ENCODE results near the gene PSMD5. TPM values are rescaled to one million over a fixed set of nuclear protein-coding genes. Genes with fewer than 3 reads are reported as not detected.

The PSMD5 gene
- total RNA-seq, 8 experiments from 2014 or later = 14.8 to 50.8 (median 30.1) TPM

DNA sequence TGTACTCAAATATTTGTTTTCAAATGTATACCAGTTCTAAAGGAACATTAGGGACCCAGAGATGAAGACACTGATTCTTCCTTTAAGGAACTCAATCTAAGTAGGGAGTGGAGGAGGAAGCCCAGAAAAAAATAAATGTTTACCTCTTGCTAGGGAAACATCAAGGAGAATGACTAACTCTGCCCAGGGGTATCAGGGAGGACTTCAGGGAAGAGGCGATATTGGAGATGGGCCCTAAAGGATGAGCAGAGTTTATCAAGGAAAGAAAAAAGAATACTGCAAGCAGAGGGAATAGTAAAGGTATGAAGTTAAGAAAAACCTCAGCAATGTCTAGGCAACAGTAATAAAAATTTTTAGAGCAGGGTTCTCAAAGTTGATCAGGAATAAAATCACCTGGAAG, 65.9 kb downstream of the PSMD5 start:
- ATAC-seq (replicated peaks in 6 of 8) = no peak
- 83 to 100% (median 100%) methylated on average over 1 of the region's 1 CpG; no CpG with 5 or more reads in 3 of the 10 experiments for WGBS, 10 experiments
- Histone ChIP-seq H3K4me1 (replicated peaks in 1 of 2) (no peaks in the 10 kb centered on the region), H3K27ac (no peak overlapping the region), H3K4me3 (no peak overlapping the region)
- in situ Hi-C loops (cut with MboI; ENCODE audit: low pct_unique_long_range_greater_than_20kb in 2 of 9, low sequenced_read_pairs in 9 of 9, unreplicated experiment in 9 of 9) = loop anchor here in 1 of 9 experiments (25.0 kb wide), 1 partner anchor 161 kb away; the partner anchor contains the start of gene TRAF1

DNA sequence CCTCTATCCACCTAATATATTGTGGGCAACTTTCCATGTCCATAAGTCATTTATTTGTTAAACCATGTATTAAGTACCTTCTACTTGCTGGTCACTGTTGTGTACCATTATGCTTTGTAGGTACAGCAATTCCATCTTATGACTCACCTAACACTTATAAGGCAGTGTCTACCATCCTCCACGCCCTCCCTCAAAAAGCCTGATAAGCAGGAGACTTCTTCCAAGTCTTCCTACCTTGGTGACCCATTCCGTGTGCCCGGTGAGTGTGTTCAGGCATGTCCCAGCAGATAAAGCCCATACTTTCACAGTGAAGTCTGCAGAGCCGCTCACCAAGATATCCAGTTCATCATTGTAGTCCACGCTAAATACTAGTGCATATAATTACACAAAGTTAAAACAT, 66.9 kb downstream of the PSMD5 start:
- no peak for ATAC-seq (replicated peaks in 6 of 8)
- H3K4me3 ChIP-seq = no peak overlapping the region
- H3K4me1 ChIP-seq (replicated peaks in 1 of 2) = no peaks in the 10 kb centered on the region
- 73 to 100% (median 97%) methylated on average over 2 to 5 of the region's 5 CpGs; no CpG with 5 or more reads in 2 of the 10 experiments for WGBS, 10 experiments
- no peak overlapping the region for H3K27ac ChIP-seq
- in situ Hi-C loops (cut with MboI; ENCODE audit: low pct_unique_long_range_greater_than_20kb in 2 of 9, low sequenced_read_pairs in 9 of 9, unreplicated experiment in 9 of 9) = loop anchor here in 1 of 9 experiments (25.0 kb wide), 1 partner anchor 161 kb away; the partner anchor contains the start of gene TRAF1

DNA sequence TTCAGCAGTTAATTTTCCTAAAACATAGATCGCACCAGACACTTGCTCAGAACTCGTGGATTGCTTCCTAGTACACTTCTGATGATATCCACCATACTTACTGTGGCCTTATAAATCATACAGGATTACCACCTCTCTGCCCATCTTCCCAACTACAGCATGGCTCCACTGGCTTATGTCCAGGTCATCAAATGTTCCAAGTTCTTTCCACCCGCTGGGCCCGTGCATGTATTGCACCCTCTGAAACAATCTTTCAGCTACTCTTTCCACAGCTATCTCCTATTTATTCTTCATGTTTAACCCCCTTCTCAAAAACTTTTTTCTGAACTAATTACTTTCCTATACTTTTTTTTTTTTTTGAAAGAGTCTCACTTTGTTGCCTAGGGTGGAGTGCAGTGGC, 68.0 kb downstream of the PSMD5 start:
- Histone ChIP-seq H3K27ac (no peak overlapping the region), H3K4me1 (replicated peaks in 1 of 2) (no peaks in the 10 kb centered on the region), H3K4me3 (no peak overlapping the region)
- in situ Hi-C loops (cut with MboI; ENCODE audit: low pct_unique_long_range_greater_than_20kb in 2 of 9, low sequenced_read_pairs in 9 of 9, unreplicated experiment in 9 of 9) = loop anchor here in 6 of 9 experiments (25.0 kb wide), 2 partner anchors 163 to 288 kb away; partner anchors contain the start of genes TRAF1 (in 5 of the 6), C5 (in 4 of the 6) and CNTRL (in 4 of the 6)
- no peak for ATAC-seq (replicated peaks in 6 of 8)
- 58 to 100% (median 88%) methylated on average over 2 to 4 of the region's 4 CpGs; no CpG with 5 or more reads in 2 of the 10 experiments for WGBS, 10 experiments

DNA sequence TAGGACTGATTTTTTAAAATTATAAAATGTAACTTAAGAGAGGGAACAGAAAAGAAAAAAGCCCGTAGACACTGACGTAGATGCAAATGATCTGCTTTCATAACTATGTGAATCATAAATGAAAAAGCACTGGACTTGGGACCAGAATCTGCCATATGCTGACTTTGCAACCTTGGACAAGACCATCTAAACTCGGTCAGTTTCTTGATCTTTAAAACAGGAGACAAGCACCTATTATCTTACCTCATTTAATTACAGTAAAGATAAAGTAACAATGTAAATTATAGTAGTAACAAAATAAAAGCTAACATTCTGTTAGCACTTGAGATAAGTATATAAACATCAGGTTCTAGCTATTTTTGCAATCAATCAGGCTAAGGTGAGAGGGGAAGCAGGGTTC, 69.5 kb downstream of the PSMD5 start:
- no peak for ATAC-seq (replicated peaks in 6 of 8)
- in situ Hi-C loops (cut with MboI; ENCODE audit: low pct_unique_long_range_greater_than_20kb in 2 of 9, low sequenced_read_pairs in 9 of 9, unreplicated experiment in 9 of 9) = loop anchor here in 6 of 9 experiments (25.0 kb wide), 2 partner anchors 164 to 289 kb away; partner anchors contain the start of genes C5 (in 4 of the 6), CNTRL (in 4 of the 6) and TRAF1 (in 4 of the 6)
- H3K27ac ChIP-seq = no peak overlapping the region
- whole genome bisulfite sequencing, 10 experiments = 83 to 100% (median 90%) methylated on average over 1 to 3 of the region's 3 CpGs; no CpG with 5 or more reads in 1 of the 10 experiments
- no peaks in the 10 kb centered on the region for H3K4me1 ChIP-seq (replicated peaks in 1 of 2)
- H3K4me3 ChIP-seq = no peak overlapping the region

DNA sequence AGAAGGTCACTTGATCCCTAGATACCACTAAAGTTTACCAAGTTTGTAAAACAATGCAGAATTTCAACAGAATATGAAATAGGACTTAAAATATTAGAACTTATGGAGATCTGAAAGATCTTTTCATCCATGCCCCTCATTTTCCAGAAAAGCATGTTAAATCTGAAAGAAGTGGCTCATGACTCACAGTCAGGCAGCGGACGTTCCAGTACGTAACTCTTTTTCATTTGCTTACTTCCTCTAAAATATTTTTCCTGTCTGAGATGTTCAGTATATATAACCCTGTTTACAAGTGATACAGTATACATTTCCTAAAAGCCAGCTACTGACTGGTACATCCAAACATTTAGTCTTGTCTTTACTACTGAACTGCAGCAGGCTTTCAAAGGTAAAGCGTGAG, 71.8 kb downstream of the PSMD5 start:
- ATAC-seq (replicated peaks in 6 of 8) = no peak
- H3K4me3 ChIP-seq = no peak overlapping the region
- H3K4me1 ChIP-seq (replicated peaks in 1 of 2) = no peaks in the 10 kb centered on the region
- 67 to 100% (median 98%) methylated on average over 1 to 4 of the region's 4 CpGs for WGBS, 10 experiments
- H3K27ac ChIP-seq = no peak overlapping the region
- in situ Hi-C loops (cut with MboI; ENCODE audit: low pct_unique_long_range_greater_than_20kb in 2 of 9, low sequenced_read_pairs in 9 of 9, unreplicated experiment in 9 of 9) = loop anchor here in 6 of 9 experiments (25.0 kb wide), 2 partner anchors 166 to 291 kb away; partner anchors contain the start of genes C5 (in 4 of the 6), CNTRL (in 4 of the 6) and TRAF1 (in 4 of the 6)

DNA sequence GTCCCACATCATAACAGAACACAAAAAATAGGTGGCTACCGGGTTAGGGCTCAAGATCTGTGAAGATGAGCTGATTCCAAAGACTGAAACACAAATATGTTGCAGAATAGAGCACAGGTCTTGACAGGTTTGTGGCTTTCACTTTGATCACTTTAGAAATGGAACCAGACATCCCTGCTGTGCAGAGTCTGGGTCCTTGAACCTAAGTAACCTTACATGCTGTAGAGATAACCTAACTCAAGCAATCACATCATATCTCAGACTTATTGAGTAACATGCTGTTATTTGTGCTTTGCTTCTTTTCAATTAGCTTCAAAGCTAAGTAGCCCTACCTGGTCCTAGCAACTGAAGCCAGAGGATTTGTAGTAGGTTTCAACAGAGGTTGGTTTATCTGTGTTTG, 73.8 kb downstream of the PSMD5 start:
- Histone ChIP-seq H3K4me3 (no peak overlapping the region), H3K4me1 (replicated peaks in 1 of 2) (no peaks in the 10 kb centered on the region), H3K27ac (no peak overlapping the region)
- WGBS, 10 experiments = 43 to 100% (median 73%) methylated on average over 1 of the region's 1 CpG; no CpG with 5 or more reads in 6 of the 10 experiments
- no peak for ATAC-seq (replicated peaks in 6 of 8)
- in situ Hi-C loops (cut with MboI; ENCODE audit: low pct_unique_long_range_greater_than_20kb in 2 of 9, low sequenced_read_pairs in 9 of 9, unreplicated experiment in 9 of 9) = loop anchor here in 6 of 9 experiments (25.0 kb wide), 2 partner anchors 168 to 293 kb away; partner anchors contain the start of genes C5 (in 4 of the 6), CNTRL (in 4 of the 6) and TRAF1 (in 4 of the 6)

DNA sequence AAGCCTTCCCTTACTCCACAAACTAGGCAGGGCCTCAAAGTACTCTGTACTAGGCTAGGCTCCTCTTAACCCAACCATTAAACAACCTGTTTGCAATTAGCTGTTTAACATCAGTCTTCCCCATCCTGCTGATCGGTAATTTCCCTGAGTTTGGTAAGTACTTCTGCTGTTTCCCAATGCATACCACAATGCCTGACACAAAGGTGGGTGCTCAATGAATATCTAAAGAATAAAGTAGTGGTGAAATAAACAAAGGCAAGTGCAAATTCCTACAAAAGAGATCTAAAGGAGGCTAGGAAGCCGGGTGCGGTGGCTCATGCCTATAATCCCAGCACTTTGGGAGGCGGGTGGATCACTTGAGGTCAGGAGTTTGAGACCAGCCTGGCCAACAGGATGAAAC, 74.5 kb downstream of the PSMD5 start:
- no peak for ATAC-seq (replicated peaks in 6 of 8)
- H3K4me3 ChIP-seq = no peak overlapping the region
- in situ Hi-C loops (cut with MboI; ENCODE audit: low pct_unique_long_range_greater_than_20kb in 2 of 9, low sequenced_read_pairs in 9 of 9, unreplicated experiment in 9 of 9) = loop anchor here in 6 of 9 experiments (25.0 kb wide), 2 partner anchors 169 to 294 kb away; partner anchors contain the start of genes C5 (in 4 of the 6), CNTRL (in 4 of the 6) and TRAF1 (in 4 of the 6)
- H3K4me1 ChIP-seq (replicated peaks in 1 of 2) = no peaks in the 10 kb centered on the region
- 80 to 100% (median 100%) methylated on average over 1 to 2 of the region's 4 CpGs; no CpG with 5 or more reads in 5 of the 10 experiments for WGBS, 10 experiments
- H3K27ac ChIP-seq = no peak overlapping the region

DNA sequence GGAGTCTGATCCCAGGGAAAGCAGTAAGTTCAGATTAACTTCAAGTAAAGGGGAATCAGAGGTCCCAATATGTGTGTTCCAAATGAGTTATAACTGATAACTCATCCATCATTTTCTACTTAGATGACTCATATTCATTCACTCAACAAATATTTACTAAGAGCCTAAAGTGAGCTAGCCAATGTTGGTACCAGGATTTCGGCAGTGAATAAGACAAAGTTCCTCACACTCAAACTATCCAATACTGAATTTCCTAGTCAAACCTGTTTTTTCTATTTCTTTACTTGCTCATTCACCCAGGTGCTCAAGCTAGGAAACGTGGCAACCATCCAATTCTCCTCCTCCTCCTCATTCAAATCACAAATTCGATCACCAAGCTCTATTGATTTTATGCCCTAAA, 75.3 kb downstream of the PSMD5 start:
- ATAC-seq (replicated peaks in 6 of 8) = no peak
- in situ Hi-C loops (cut with MboI; ENCODE audit: low pct_unique_long_range_greater_than_20kb in 2 of 9, low sequenced_read_pairs in 9 of 9, unreplicated experiment in 9 of 9) = loop anchor here in 6 of 9 experiments (25.0 kb wide), 2 partner anchors 170 to 295 kb away; partner anchors contain the start of genes C5 (in 4 of the 6), CNTRL (in 4 of the 6) and TRAF1 (in 4 of the 6)
- Histone ChIP-seq H3K27ac (no peak overlapping the region), H3K4me1 (replicated peaks in 1 of 2) (no peaks in the 10 kb centered on the region), H3K4me3 (no peak overlapping the region)
- 76 to 100% (median 90%) methylated on average over 1 to 3 of the region's 3 CpGs for WGBS, 10 experiments

Other genes starting within 250 kb of the PSMD5 start
- 10 to 100 TPM in 6 of 8 experiments, 1 to 10 TPM in 2; 6.5 to 40.0 (median 14.1) TPM for gene MEGF9, start 128.5 kb downstream of the PSMD5 start, total RNA-seq
- gene FBXW2, start 49.5 kb downstream of the PSMD5 start, total RNA-seq = 10 to 100 TPM; 13.7 to 72.2 (median 25.4) TPM
- gene PHF19, start 34.3 kb upstream of the PSMD5 start, total RNA-seq = 10 to 100 TPM in 4 of 8 experiments, 1 to 10 TPM in 4; 5.2 to 44.0 (median 12.0) TPM
- gene TRAF1, start 83.9 kb upstream of the PSMD5 start, total RNA-seq = 1 to 10 TPM in 5 of 8 experiments, under 1 TPM in 3; 0.54 to 3.4 (median 1.6) TPM
- gene C5, start 207.4 kb upstream of the PSMD5 start, total RNA-seq = 1 to 10 TPM in 7 of 8 experiments, under 1 TPM in 1; 0.91 to 4.1 (median 2.0) TPM
- 10 to 100 TPM in 6 of 8 experiments, 1 to 10 TPM in 2; 3.1 to 19.8 (median 13.8) TPM for gene CNTRL, start 232.0 kb upstream of the PSMD5 start, total RNA-seq

All from motor neuron (in vitro differentiated cells).